Prostate gland (tissue), 2 donors: ENCODE measurements around the gene PTPDC1.
"Not testable (repeated sequence)": the region's sequence is repeated elsewhere in the genome, so short reads cannot be mapped to it uniquely, and the experiment has no call there.

Experiments
- CTCF ChIP-seq, 4 experiments: fragments of 200-600 bp in 2 of 4; fragments of 450-650 bp in 2 of 4; sonication (generic) in 2 of 4; IDR thresholded peaks; 1 replicate in 3 of 4; 2 replicates in 1 of 4; pipeline ENCODE4 v1.5.1; 2016 to 2019; ENCODE audit warnings: antibody characterized with exemption in 4 of 4, mild to moderate bottlenecking in 2 of 4, moderate library complexity in 2 of 4
- POLR2AphosphoS5 ChIP-seq: sonication (generic); formaldehyde crosslinking; IDR thresholded peaks from one replicate; pipeline ENCODE4 v1.6.1; 2017; ENCODE audit warnings: antibody characterized with exemption

GRCh38 chr9:94094219-94095145, 10.2 kb downstream of the PTPDC1 start:
- not testable (repeated sequence) for TF ChIP-seq CTCF (IDR thresholded peaks at IDR 0.05); POLR2AphosphoS5
